Fibroblast of skin of right quadriceps (primary cell): Measurements from ENCODE around the gene PTPRN2.
"Not testable (repeated sequence)": the region's sequence is repeated elsewhere in the genome, so short reads cannot be mapped to it uniquely, and the experiment has no call there.

ENCODE experiments used
- DNase-seq: peaks from one replicate; pipeline ENCODE4 v3.0.0-alpha.2; 2013

PTPRN2 gene

GRCh38 chr7:158376839-158377186, 210.8 kb downstream of the PTPRN2 start:
- DNase-seq, result not testable (repeated sequence)

GRCh38 chr7:158376146-158376838, 211.3 kb downstream of the PTPRN2 start:
- DNase-seq, result not testable (repeated sequence)

- DNase-seq, result no peak
Observed at GRCh38 chr7:158375034-158375433, 212.6 kb downstream of the PTPRN2 start.

- DNase-seq, result no peak
Observed at GRCh38 chr7:158374586-158374985, 213.0 kb downstream of the PTPRN2 start.

GRCh38 chr7:158374146-158374545, 213.5 kb downstream of the PTPRN2 start:
- DNase-seq, result no peak

GRCh38 chr7:158373476-158374133, 214.0 kb downstream of the PTPRN2 start:
- no peak for DNase-seq

GRCh38 chr7:158372400-158373342, 215.0 kb downstream of the PTPRN2 start:
- DNase-seq, result no peak

GRCh38 chr7:158371856-158372255, 215.8 kb downstream of the PTPRN2 start:
- no peak for DNase-seq

- DNase-seq, result no peak
Observed at GRCh38 chr7:158369866-158370265, 217.8 kb downstream of the PTPRN2 start.

- no peak for DNase-seq
Observed at GRCh38 chr7:158369290-158369689, 218.3 kb downstream of the PTPRN2 start.

- no peak for DNase-seq
Observed at GRCh38 chr7:158368449-158368848, 219.2 kb downstream of the PTPRN2 start.

- DNase-seq, result no peak
Observed at GRCh38 chr7:158367634-158367982, 220.0 kb downstream of the PTPRN2 start.

- no peak for DNase-seq
Observed at GRCh38 chr7:158366916-158367633, 220.5 kb downstream of the PTPRN2 start.

GRCh38 chr7:158366346-158366745, 221.3 kb downstream of the PTPRN2 start:
- no peak for DNase-seq

- no peak for DNase-seq
Observed at GRCh38 chr7:158365267-158365666, 222.4 kb downstream of the PTPRN2 start.

- no peak for DNase-seq
Observed at GRCh38 chr7:158364451-158364850, 223.2 kb downstream of the PTPRN2 start.

- no peak for DNase-seq
Observed at GRCh38 chr7:158362912-158363905, 224.4 kb downstream of the PTPRN2 start.

GRCh38 chr7:158362001-158362400, 225.6 kb downstream of the PTPRN2 start:
- DNase-seq, result no peak

- no peak for DNase-seq
Observed at GRCh38 chr7:158361326-158361946, 226.2 kb downstream of the PTPRN2 start.

- DNase-seq, result no peak
Observed at GRCh38 chr7:158358926-158359645, 228.5 kb downstream of the PTPRN2 start.
